HTR-8/SVneo (cell line): ENCODE measurements around the gene HMOX2.

Source experiments
- DNase-seq: peaks from one replicate; pipeline ENCODE4 v3.0.0; 2011; ENCODE audit warnings: low spot score, mixed read lengths; ENCODE audit not compliant: insufficient read length
- FAIRE-seq: peaks from 2 replicates; lab custom pipeline; 2011; peaks lifted over from hg19 to GRCh38; lab: Jason Lieb, UNC

The HMOX2 gene

GRCh38 chr16:4519274-4520058 is 43.3 kb downstream of the HMOX2 start:
- DNase-seq (no peak), FAIRE-seq (no peak)

GRCh38 chr16:4520913-4521312 is 44.7 kb downstream of the HMOX2 start:
- DNase-seq = no peak
- FAIRE-seq = no peak

- no peak for DNase-seq
- no peak for FAIRE-seq
These were observed 45.9 kb downstream of the HMOX2 start for GRCh38 chr16:4522051-4522581.

GRCh38 chr16:4523686-4524085 is 47.5 kb downstream of the HMOX2 start:
- DNase-seq (no peak), FAIRE-seq (no peak)

- DNase-seq (no peak), FAIRE-seq (no peak)
These were observed 48.4 kb downstream of the HMOX2 start for GRCh38 chr16:4524571-4524970.

- DNase-seq (no peak), FAIRE-seq (no peak)
These were observed 48.9 kb downstream of the HMOX2 start for GRCh38 chr16:4525069-4525468.

- no peak for FAIRE-seq
- no peak for DNase-seq
These were observed 49.6 kb downstream of the HMOX2 start for GRCh38 chr16:4525634-4526277.

- FAIRE-seq (no peak), DNase-seq (no peak)
These were observed 53.2 kb downstream of the HMOX2 start for GRCh38 chr16:4529085-4530060.

- DNase-seq (no peak), FAIRE-seq (no peak)
These were observed 55.6 kb downstream of the HMOX2 start for GRCh38 chr16:4531811-4532210.

- DNase-seq (no peak), FAIRE-seq (no peak)
These were observed 56.0 kb downstream of the HMOX2 start for GRCh38 chr16:4532238-4532637.

GRCh38 chr16:4533490-4533889 is 57.3 kb downstream of the HMOX2 start:
- FAIRE-seq = no peak
- DNase-seq = no peak

GRCh38 chr16:4534151-4534790 is 58.1 kb downstream of the HMOX2 start:
- DNase-seq = no peak
- FAIRE-seq = no peak

GRCh38 chr16:4535627-4536108 is 59.5 kb downstream of the HMOX2 start:
- DNase-seq (no peak), FAIRE-seq (no peak)

GRCh38 chr16:4536391-4537106 is 60.4 kb downstream of the HMOX2 start:
- no peak for DNase-seq
- no peak for FAIRE-seq

- FAIRE-seq (no peak), DNase-seq (no peak)
These were observed 61.5 kb downstream of the HMOX2 start for GRCh38 chr16:4537376-4538343.

- FAIRE-seq = peak; percentile 99
These were observed 62.4 kb downstream of the HMOX2 start, which contains the start of gene CDIP1 for GRCh38 chr16:4538350-4539235. Gene CDIP1, minus strand, starts transcription at chr16:4538773. Its CDS starts 24,643 bp downstream, at chr16:4514130.

GRCh38 chr16:4539716-4540284 is 63.6 kb downstream of the HMOX2 start:
- FAIRE-seq (no peak), DNase-seq (no peak)

More at GRCh38 chr16:4538350-4539235, 62.4 kb downstream of the HMOX2 start, which contains the start of gene CDIP1:
- DNase-seq = peak; percentile 94
